HG02852 (cell line): ENCODE results near the gene RECK.

Source experiments
- ATAC-seq: cut with Tn5 transposase; IDR thresholded peaks from one replicate; pipeline ENCODE4 v1.9.1; 2021; ENCODE audit warnings: mild to moderate bottlenecking, moderate library complexity; ENCODE audit not compliant: unreplicated experiment

RECK gene

DNA sequence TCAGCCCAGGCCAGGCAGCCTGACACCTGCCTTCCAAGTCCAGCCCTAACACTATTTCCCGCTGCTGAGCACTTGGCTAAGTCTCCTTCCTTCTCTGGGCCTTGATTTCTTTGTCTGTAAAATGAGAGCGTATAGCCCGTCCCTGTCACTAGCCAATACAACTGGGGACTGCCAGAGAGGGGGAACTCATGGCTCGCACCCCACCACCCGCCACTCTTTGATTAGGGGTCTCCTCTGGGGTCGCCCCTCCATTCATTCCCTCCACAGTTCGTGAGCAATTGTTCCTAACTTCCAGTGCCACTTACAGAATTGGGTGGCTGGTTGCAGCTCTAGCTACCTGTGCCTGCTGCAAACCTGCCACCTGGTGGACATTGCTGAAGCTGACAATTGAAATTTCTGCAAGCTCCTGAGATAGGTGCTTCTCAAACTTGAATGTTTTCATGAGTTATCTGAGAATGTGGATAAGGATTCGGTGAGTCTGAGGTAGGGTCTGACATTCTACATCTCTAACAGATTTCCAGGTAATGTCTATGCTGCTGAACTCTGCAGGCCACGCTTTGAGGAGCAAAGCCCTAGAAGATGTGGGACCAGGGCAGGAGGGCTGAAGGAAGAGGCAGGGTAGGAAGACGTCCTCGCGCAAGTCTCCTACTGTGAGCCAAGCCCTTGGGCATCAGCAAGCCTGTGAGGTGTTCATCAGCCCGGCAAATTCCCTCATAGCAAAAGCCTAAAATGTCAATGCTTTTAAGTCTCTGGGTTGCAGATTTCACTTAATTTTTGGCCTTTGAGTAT lies 13.3 kb upstream of the RECK start:
- ATAC-seq: no peak

- no peak for ATAC-seq
These were observed 11.0 kb upstream of the RECK start for GRCh38 chr9:36025746-36026145.

GRCh38 chr9:36029202-36029601 lies 7.5 kb upstream of the RECK start:
- ATAC-seq: no peak

DNA sequence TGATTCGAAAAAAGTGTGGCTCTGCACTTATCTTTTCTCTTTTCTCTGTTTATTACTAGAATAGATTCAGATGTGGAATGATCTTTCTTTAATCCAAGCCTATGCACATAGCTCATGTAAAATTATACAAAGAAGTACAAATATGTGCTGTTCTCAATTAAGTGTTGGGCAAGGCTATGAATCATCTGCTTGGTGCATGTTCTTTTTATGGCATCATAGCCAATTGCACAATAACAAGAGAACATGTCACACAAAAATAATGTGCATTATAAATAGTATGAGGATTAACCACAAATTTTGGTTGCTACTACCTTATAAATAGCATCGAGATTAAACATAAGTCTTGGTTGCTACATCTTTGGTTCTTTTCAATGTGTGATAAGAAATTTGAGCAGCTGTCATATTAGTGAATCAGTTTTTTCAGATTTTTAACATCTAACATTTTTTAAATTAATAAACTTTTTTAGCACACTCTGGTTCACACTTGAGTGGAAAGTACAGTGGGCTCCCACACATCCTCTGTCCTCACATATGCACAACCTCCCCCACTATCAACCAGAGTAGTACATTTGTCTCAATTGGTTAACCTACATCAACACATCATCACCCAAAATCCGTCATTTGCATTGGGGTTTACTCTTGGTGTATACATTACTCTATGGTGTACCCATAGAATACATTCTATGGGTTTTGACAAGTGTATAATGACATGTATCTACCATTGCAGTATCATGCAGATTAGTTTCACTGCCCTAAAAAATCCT lies 6.8 kb upstream of the RECK start:
- no peak for ATAC-seq

DNA sequence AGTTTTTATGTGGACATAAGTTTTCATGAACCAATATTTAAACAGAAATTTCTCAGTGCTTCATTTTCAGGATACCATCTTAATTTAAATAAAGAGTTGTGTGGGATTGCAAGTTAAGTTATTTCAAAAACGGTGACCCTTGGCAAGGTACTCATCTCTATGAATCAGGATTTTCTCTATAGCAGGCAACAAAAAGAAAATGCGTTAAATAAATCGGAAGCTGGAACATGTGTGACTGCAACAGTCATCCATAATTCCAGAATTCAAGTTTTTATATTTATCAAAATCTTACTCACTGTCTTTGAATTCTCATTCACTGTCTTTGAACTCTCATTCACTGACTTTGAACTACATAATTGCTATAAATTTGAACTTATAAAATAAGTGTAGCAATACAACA lies 5.8 kb upstream of the RECK start:
- no peak for ATAC-seq

GRCh38 chr9:36031774-36032555 lies 4.7 kb upstream of the RECK start:
- no peak for ATAC-seq

- ATAC-seq: no peak
These were observed 2.9 kb upstream of the RECK start for GRCh38 chr9:36033788-36034187.

DNA sequence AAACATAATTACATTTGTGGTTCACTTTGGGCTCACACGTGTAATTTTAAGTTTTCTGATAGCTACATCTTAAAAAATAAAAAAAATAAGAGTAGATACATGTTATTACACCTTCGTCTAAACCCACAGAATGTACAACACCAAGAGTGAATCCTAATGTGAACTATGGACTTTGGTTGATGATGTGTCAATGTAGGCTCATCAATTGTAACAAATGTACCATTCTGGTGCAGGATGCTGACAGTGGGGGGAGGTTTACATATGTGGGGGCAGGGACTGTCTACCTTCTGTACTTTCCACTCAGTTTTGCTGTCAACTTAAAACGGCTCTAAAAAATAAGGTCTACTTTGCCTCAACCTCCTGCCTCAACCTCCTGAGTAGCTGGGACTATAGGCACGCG lies 2.5 kb upstream of the RECK start:
- no peak for ATAC-seq

GRCh38 chr9:36035006-36035405 lies 1.7 kb upstream of the RECK start:
- ATAC-seq: no peak

DNA sequence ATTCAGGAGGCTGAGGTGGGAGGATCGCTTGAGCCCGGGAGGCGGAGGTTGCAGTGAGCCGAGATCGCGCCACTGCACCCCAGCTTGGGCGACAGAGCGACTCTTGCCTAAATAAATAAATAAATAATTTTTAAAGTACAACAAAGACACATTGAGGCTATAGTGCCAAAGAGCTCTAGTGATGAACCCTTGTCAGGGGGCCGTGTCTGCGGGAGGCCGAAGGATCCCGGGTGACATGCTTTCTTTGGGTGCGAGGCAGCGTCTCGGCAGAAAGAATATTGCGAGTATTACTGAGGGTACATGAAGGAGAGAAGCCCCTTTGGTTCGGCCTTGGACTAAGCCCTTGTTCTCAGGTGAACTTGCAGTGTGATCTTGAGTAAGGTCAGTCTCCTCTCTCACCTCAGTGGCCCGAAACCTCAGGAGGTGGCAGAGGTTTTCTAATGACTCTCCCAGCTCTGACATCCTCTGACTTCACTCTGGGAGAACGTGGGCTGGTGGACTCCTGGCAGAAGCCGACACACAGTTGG lies 397 bp upstream of the RECK start:
- ATAC-seq: no peak

GRCh38 chr9:36037549-36038122 lies 923 bp downstream of the RECK start:
- ATAC-seq: no peak

DNA sequence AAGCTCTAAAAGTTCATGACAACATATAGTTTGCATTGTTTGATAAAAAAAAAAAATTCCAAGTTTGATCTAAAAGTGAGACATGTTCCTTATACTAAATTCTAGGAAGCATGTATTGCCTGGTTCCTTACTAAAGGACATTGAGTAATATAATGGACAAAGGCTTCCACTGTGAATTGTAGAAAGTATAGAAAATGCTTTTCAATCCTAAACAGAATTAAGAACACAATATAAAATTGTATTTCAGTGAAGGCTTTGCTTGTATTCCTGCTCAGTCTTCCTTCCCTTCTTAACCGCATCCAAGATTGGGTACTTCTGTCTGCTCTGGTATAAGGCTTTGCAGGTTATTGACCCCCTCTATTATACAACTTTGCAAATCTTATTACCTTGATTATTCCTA lies 2.4 kb downstream of the RECK start:
- no peak for ATAC-seq

- ATAC-seq: no peak
These were observed 3.0 kb downstream of the RECK start for GRCh38 chr9:36039696-36040095.

GRCh38 chr9:36040271-36040925 lies 3.7 kb downstream of the RECK start:
- ATAC-seq: no peak

- no peak for ATAC-seq
These were observed 4.8 kb downstream of the RECK start for GRCh38 chr9:36041506-36041905.

- ATAC-seq: no peak
These were observed 8.9 kb downstream of the RECK start for GRCh38 chr9:36045610-36046009.

DNA sequence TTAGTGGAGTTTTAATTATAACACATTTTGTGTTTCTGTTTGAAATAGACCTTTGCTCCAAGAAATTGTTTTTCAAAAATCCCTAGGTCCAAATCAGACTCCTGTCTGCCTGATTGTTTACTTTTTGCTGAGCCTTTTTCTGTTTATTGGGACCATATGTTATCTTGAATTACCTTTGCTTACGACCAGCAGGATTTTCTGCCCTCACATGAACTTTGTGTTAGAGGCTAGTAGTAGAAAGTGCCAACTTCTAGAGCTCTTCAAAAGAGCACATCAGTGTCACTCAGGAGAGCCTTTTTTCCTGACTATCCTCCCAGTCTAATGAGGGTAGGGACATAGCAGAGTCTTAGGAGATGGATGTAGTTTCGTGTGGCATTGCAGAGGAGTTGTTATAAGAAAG lies 10.2 kb downstream of the RECK start:
- no peak for ATAC-seq

GRCh38 chr9:36049408-36049807 lies 12.7 kb downstream of the RECK start:
- no peak for ATAC-seq

DNA sequence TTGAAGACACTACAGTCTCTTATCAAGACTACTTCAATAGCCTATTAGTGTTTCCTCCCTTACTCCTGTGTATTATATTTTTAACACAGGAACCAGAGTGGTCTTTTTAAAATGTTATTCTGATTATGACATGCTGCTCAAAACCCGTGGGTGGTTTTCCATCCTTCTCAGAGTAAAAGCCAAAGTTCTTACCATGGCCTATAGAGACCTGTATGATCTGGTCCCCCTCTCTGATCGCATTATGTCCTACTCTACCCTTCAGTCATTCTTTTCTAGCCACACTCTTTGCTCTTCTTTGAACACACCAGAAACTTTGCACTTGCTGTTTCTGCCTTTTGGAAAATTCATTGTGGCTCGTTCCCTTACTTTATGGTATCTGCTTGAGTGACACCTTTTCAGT lies 13.8 kb downstream of the RECK start:
- ATAC-seq: no peak

- no peak for ATAC-seq
These were observed 14.6 kb downstream of the RECK start for GRCh38 chr9:36051317-36051716.

DNA sequence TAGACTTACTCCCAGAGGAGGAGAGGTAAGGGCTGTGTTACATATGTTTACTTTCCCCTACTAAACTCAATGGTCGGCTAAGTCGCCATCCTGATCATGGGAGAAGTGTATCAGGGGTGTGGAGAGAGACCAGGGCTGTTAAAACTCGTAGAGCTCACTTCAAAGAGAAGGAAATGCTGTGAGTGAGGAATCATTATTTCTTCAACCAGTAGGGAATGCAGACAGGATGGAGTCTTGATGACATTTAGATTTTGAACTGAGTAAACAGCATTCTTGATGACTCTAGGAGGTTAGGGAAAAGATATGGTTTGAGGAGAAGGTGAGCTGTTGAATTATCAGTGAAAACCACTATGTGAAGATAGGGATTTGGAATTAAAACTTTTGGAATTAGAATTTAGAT lies 17.3 kb downstream of the RECK start:
- no peak for ATAC-seq
